RPMI8226 (cell line): ENCODE measurements around the gene RPL22L1.
"Not testable (repeated sequence)": the region's sequence is repeated elsewhere in the genome, so short reads cannot be mapped to it uniquely, and the experiment has no call there.

ENCODE experiments used
- DNase-seq: peaks from one replicate; pipeline ENCODE4 v3.0.0-alpha.2; 2015

RPL22L1 gene

DNA sequence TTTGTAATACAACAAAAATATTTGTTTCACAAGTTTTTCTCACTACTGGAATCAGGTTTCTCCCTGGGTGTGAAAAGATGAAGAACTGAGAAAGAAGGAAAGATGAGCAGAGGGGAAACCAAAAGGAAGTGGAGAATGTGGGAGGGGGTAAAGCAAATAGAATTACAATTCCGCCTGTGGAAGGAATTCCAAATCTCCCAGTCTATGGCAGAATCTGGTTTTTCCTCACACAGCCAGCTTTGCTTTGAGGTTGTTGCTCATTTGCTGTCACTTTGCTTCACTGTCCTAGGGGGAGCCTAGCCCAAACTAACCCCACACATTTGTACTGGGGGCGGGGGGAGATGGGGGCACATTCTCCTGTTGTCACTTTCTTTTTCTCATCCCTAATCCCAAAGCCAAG is 43.9 kb downstream of the RPL22L1 start:
- no peak for DNase-seq

- not testable (repeated sequence) for DNase-seq
Observed at GRCh38 chr3:170823562-170823961, 46.4 kb downstream of the RPL22L1 start.

DNA sequence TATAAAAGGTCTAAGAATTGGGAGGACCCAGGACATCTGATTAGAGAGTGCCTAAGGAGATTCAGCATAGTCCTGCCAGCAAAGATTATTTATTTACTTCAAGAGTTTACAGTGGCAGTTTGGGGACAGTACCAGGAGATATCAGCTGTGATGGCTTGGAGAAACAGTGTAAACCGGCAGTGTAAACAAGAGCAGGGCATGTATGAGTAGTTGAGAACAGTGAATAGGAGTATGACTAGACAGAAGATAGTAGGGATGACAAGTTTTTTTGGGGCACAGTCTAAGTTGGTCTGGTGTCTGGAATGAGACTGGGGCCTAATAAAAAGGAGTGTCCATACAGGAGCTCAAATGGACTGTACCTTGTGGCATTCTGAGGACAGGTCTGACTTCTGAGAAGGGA is 51.7 kb downstream of the RPL22L1 start:
- not testable (repeated sequence) for DNase-seq

GRCh38 chr3:170817471-170817870 is 52.5 kb downstream of the RPL22L1 start:
- DNase-seq = not testable (repeated sequence)

GRCh38 chr3:170816841-170817240 is 53.2 kb downstream of the RPL22L1 start:
- no peak for DNase-seq

DNA sequence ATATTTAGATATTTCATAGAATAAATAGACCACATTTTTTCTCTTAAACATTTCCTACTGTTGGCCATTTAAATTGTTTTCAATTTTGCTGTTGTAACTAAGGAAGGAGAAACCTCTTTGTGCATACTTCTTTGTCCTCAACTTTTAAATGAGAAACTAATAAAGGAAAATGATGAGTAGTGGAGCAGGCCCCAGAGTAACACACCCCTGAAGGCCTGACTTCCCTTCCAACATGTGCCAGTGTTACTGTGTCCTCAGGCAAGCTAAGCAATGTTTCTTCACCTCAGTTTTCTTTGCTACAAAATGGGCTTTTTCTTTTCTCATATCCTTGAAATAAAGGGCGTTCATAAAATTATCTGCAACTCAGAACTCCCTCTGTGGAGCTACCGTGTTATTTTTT is 53.7 kb downstream of the RPL22L1 start:
- no peak for DNase-seq

DNA sequence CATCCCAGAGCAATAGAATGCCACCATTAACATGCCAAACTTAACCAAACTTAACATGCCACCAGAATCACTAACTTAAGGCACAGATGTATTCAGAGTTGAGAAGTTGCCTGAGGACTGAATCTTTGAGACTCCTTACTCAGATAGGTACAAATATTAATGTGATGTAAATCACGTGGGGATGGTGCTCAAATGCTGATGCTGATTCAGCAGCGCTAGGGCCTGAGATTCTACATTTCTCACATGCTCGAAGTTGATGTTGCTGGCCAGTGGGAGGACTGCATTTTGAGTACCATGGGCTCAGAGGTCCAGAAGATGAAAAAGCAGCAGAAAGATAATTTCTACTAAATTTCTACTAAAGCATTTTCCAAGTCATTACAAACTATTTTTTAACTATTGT is 54.1 kb downstream of the RPL22L1 start:
- no peak for DNase-seq

GRCh38 chr3:170815340-170815739 is 54.7 kb downstream of the RPL22L1 start:
- peak; percentile 16 for DNase-seq
